Stimulated activated CD8-positive, alpha-beta memory T cell treated with anti-CD3 and anti-CD28 coated beads, Interleukin-7, amount 100 ng/mL, for 4 hours (primary cell): ENCODE results near the gene VASP.

Experiments used
- DNase-seq, 2 donors: peaks; one replicate each; pipeline ENCODE4 v3.0.0-alpha.2; 2020; ENCODE audit warnings: low read depth in 2 of 2

Gene VASP

DNA sequence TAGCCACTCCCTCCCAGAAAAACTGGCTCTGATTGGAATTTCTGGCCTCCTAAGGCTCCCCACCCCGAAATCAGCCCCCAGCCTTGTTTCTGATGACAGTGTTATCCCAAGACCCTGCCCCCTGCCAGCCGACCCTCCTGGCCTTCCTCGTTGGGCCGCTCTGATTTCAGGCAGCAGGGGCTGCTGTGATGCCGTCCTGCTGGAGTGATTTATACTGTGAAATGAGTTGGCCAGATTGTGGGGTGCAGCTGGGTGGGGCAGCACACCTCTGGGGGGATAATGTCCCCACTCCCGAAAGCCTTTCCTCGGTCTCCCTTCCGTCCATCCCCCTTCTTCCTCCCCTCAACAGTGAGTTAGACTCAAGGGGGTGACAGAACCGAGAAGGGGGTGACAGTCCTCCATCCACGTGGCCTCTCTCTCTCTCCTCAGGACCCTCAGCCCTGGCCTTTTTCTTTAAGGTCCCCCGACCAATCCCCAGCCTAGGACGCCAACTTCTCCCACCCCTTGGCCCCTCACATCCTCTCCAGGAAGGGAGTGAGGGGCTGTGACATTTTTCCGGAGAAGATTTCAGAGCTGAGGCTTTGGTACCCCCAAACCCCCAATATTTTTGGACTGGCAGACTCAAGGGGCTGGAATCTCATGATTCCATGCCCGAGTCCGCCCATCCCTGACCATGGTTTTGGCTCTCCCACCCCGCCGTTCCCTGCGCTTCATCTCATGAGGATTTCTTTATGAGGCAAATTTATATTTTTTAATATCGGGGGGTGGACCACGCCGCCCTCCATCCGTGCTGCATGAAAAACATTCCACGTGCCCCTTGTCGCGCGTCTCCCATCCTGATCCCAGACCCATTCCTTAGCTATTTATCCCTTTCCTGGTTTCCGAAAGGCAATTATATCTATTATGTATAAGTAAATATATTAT lies 33.3 kb upstream of the VASP start:
- no peak for DNase-seq

DNA sequence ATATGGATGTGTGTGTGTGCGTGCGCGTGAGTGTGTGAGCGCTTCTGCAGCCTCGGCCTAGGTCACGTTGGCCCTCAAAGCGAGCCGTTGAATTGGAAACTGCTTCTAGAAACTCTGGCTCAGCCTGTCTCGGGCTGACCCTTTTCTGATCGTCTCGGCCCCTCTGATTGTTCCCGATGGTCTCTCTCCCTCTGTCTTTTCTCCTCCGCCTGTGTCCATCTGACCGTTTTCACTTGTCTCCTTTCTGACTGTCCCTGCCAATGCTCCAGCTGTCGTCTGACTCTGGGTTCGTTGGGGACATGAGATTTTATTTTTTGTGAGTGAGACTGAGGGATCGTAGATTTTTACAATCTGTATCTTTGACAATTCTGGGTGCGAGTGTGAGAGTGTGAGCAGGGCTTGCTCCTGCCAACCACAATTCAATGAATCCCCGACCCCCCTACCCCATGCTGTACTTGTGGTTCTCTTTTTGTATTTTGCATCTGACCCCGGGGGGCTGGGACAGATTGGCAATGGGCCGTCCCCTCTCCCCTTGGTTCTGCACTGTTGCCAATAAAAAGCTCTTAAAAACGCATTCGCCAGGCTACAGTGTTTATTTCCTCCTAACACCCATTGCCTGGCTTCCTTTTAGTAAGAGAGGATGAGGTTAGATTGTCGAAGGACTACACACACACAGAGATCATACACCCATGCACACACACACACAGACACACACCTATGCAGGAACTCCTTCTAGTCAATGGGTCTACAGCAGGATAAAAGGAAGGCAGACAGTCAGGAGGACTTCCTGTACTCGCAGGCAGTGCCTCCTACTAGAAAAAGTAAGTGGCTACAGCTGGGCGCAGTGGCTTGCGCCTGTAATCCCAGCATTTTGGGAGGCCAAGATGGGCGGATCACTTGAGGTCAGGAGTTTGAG lies 32.4 kb upstream of the VASP start:
- DNase-seq: no peak

DNA sequence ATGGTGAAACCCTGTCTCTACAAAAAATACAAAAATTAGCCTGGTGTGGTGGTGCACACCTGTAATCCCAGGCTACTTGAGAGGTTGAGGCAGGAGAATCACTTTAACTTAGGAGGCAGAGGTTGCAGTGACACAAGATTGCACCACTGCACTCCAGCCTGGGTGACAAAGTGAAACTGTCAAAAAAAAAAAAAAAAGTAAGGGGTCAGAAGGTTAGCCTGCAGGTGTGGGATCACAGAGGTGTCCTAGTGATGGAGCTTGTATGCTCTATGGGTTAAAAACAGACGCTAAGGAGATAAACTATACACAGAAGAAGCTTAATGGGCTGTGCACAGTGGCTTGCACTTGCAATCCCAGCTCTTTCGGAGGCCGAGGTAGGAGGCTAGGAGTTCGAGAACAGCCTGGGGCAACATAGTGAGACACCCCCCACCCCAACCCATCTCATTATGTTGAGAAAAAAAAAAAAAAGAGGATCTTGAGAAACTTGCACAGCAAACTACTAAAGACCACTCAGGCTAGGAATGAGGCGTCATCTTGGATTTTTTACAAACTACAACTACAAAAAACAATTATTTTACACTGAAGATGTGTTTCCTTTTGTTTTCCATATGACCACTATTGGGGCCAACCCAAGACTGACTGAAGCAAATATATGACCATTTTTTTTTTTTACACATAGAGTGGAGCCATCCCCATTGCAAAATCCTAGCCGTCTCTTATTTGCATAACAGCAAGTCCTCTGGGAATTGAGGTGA lies 31.6 kb upstream of the VASP start:
- DNase-seq: no peak

DNA sequence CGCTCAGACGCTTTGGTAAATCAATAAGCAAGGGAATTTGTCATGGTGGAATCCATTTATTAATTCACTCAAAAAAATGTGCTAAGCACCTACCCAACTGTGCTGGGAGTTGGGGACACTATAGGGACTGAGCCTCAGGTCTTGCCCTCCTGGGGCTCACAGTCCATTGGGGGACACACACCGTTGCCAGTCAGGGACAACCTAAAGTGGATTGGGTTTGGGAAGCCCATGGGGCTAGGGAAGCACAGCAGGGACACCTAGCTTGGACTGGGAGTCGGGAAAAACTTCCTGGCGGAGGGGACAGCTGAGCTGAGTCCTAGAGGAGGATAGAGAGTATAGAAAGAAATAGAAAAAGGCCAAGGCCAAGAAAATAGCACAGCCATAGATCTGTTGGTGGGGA lies 31.0 kb upstream of the VASP start:
- no peak for DNase-seq

DNA sequence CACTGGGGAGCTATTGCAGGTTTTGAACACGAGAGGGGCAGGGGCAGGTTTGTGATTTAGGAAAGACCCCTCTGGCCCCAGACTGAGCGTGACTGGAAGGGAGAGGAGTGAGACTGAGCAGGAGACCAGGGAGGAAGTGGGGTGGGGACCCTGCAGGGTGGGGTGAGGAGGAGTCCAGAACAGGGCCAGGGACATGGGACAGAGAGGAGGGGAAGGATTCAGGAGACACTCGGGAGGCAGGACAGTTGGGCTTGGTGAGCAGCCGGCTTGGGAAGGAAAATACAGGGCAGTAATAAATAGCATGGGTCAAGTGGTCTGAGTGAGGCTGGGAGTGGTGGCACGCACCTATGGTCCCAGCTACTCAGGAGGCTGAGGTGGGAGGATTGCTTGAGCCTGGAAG lies 30.1 kb upstream of the VASP start:
- no peak for DNase-seq

DNA sequence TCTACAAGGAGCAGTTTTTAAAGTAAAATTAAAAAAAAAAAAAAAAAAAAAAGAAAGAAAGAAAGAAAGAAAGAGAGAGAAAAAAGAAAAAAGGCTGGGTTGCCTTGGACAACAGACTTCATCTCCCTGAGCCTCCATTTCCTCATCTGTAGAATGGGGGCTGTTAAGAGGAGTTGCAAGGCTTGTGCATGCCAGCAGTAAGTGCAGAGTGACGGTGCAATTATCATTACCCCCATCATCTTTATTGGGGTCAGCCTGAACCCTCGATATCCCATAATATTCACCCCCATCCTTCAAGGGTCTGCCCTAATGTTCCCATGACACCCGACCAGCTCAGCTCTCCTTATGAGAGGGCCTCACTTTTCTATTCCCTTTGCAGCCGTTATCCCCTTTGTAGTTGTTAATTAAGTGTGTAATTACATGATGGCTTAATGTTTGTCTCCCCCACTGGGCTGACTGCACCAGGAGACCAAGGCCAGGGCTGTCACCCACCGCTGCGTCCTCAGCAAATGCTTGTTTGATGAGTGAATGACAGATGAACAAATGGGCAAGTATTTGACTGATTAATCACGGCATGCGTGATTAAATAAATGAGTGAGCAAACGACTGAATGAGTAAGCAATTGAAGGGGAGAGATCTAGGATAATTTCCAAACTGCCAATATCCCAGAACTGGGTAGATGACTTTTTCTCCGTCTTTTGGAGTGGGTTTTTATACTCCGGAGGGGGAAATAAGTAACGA lies 29.4 kb upstream of the VASP start:
- DNase-seq: no peak

DNA sequence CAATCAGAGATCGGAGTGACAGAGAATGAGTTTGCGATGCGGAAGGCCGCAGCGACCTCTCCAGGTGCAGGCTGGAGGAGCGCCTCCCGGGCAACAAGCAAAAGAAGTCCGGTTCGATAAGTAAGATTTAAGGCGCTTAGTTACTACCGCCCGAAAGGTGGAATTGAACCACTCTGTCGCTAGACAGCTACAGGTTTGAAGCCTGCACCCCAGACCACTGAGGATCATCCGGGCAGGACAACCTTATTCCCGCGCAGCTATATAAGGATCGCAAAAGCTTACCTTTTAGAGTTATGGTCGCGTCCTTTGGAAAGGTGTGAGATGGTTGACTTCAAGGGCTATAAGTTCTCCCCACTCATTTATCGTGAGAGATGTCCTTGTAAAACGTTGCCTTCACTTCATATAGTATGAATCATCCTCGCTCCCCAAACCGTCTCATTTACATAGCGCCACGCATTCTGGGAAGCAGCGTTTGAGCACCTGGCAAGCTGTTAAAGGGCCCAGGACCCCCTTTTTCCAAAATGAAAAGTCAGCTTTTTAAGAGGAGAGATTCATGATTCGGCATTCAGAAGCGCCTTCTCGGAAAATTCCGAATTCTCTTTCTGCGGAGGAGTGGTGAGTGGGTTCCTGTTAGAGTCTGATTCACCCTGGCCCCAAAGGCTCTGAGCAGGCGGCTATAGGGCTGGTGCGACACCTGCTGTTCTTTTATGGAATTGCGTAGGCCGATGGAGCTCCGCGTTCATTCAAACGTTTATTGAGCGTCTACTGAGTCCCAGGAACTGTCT lies 28.6 kb upstream of the VASP start:
- DNase-seq: peak; percentile 82 to 90

DNA sequence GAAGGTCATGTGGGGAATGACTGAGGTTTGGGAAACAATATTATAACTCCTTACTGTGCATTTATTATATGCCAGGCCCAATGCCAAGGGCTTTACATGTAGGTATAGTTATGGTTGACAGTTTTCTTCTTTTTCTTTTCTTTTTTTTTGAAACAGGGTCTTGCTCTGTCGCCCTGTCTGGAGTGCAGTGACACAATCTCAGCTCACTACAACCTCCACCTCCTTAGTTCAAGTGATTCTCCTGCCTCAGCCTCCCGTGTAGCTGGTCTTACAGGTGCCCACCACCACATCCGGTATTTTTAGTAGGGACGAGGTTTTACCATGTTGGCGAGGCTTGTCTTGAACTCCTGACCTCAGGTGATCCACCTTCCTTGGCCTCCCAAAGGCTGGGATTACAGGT lies 24.2 kb upstream of the VASP start:
- no peak for DNase-seq

DNA sequence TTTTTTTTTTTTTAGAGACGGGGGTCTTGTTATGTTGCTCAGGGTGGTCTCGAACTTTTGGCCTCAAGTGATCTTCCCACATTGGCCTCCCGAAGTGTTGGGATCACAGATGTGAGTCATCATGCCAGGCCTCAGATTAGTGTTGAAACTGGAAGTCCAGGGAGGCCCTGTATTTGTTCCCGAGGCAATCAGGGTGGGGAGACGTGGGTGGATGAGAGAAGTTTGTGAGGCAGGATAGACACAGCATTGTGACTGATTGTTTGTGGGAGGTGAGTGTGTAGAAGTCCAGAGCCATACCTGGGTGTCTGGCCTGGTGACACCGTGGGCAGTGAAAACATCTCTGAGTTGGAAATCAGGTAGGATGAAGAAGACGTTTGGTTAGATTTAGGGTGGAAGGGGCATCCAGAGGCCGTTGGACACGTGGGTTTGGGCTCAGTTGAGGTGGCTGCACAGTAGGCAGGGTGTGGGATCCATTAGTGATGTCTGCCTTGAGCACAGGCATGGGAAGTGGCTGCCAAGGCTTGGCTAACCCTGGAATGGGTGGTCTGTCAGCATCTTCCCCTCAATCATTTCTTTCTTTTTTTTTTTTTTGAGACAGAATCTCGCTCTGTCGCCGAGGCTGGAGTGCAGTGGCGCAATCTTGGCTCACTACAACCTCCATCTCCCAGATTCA lies 22.9 kb upstream of the VASP start:
- DNase-seq: no peak

DNA sequence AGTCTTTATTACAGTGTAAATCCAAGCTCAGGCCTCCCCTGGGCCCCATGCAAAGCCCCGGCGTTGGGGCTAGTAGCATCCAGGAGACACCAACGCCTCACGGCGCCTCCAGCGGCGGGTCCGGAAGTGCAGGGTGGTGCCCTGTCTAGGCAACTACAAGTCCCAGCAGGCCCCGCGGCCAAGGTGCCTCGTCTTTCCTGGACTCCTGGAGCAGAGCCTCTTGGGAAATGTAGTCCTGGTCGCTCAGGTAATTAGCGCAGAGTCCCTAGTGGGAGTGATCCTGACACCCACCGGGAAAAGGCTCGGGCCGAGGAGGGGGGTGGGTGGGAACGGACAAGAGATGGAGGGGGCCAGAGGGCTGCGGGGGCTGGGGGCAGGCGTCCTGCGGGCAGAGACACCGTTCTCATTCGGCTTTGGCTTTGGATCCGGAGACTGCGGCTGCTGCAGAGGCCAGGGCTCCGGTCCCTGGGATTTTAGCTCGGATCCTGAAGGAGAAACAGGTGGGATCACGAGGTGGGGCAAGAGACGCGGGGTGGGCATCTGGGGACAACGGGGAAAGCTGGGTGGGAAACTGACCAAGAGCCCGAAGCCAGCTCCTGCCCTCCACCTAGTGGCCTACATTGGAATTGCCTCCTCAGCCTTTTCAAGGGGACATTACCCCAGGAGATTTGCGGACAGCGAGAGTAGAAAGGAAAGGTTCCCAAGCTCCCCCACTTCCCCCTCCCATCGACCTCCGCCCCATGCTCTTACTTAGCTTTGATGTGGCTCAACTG lies 21.8 kb upstream of the VASP start:
- peak; percentile 94 to 96 for DNase-seq

DNA sequence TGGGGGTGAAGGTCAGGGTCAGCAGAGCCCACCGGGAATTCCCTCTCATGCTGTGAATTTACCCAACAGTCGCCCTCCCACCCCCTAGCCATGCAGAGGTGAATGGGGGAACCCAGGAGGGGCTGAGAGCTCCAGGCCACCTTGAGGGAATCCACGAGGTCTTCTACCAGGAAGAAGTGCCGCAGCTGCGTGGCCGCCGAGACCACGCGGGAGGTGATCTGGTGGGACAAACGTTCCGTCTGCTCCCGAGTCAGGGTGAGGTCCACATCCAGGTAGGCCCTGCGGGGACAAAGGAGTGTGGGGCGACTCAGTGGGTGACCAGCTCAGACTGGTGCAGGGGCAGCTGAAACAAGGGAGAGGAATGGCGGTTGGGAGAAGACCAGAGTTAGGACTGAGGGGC lies 18.6 kb upstream of the VASP start:
- no peak for DNase-seq

DNA sequence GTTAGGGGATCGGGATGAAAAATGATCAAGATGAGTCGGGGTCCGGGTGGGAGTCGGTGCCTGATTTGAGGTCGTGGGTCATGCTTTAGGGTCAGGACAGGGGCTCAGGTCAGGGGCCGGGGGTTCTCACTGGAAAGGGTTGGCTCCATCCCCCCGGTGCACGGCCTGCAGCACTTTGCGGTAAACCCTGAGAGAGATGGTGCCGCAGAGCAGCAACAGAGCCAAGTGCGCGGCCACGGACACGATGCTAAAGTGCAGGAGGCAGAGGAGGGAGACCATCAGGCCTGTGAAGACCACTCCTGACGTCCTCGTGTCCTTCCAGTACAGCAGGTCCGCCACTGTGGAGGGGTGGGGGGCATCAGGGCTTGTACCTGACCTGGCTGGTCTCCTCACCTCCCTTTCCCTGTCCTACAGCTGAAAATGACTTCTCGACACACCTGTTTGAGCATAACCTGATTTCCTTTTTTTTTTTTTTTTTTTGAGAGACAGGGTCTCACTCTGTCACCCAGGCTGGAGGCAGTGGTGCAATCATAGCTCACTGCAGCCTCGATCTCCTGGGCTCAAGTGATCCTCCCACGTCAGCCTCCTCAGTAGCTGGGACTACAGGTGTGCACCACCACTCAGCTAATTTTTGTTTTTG lies 17.9 kb upstream of the VASP start:
- DNase-seq: no peak

DNA sequence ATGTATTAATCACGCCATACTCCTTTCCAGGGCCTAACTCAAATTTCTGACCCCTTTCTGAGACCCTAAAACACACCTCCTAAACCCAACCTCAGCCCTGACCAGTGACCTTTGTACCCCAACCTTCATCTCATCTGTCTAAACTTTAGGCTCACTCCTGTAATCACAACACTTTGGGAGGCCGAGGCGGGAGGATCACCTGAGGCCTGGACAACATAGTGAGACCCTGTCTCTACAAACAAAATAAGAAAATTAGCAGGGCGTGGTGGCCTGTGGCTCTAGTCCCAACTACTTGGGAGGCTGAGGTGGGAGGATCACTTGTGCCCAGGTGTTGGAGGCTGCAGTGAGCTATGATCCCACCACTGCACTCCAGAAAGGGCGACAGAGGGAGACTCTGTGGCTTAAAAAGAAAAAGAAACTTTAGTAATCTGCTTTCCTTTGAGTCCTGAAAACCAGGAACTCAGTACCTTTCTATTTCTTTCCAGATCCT lies 15.1 kb upstream of the VASP start:
- no peak for DNase-seq

DNA sequence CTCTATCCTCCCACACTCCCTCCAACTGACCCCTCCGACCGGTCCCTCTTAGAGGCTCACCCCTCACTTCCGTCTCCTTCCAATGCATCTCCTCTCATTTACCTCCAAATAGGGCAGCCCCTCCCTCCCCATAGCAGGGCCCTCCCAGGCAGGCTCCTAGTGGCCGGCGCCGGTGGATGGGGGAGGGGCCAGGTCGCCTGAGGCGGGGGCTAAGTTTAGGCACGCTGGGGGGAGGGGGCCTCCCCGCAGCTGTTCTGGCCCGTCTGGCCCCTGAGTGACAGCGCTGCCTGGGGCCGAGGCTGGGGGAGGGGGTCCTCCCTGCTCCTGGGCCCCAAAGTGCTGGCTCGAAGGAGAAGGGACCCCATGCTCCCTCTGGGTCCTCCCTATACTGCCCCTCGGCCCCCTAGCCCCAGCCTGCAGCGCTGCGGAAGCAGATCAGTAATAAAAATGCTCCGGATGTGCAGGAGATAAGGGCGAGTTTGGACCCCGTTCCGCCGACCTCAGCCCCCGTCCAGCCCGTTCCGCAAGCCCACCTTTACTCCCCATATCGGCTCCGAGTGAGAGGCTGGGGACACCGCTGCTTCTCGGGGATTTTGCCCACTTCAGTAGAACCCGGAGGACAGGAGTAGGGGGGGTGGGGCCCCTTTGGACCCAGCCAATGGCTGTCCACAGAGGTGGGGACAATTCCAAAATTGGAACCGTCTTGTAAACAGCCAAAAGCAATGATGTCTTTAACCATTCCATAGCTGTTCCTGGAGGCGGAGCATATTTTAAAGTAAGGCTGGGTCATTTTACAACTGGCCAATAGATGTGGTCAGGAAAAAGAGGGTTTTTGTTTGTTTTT lies 14.4 kb upstream of the VASP start:
- DNase-seq: no peak

DNA sequence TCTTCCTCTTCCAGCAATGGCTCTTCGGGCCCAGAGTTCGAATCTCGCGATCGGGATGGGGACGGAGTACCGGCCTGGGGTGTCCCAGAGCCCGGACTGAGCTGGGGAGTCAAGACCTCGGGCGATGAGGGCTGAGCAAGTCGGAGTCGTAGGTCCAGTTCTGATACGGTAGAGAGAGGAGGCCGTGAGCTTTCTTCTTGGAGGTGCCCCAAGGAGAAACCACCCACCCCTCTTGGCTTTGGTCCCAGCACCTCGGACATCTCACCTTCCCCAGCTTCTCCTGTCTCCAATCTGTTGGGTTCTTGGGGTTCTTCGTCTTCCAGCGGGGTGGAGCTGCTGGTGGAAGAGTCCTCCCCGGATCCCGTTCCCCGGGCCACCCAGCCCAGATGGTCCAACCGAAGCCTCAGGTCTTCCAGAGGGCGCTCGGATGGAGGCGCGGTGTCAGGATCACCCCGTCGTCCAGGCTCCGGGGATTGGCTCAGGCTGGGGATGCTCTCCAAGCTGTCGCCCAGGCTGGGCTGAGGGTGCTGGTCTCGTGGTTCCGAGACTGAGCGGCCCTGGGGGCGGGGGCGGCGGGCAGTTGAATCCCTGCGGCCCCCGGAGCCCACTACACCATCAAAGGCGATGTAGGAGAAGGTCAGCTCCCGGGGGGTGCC lies 12.9 kb upstream of the VASP start:
- no peak for DNase-seq

DNA sequence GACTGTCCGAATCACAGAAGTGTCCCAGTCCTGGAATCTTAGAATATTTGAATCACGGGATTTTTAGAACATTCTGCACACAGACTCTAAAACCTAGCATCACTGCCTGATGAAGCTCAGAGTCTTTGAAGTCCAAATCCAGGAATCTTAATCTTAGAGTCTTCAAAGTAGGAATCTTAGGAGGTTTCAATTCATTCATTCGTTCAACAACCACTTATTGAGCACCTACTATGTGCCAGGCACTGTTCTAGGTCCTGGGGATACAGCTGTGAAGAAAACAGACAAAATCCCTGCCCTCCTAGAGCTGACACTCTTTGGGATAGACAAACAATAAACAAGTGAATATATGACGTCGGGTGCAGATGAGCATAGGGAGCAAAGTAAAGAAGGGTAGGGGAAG lies 12.1 kb upstream of the VASP start:
- no peak for DNase-seq

DNA sequence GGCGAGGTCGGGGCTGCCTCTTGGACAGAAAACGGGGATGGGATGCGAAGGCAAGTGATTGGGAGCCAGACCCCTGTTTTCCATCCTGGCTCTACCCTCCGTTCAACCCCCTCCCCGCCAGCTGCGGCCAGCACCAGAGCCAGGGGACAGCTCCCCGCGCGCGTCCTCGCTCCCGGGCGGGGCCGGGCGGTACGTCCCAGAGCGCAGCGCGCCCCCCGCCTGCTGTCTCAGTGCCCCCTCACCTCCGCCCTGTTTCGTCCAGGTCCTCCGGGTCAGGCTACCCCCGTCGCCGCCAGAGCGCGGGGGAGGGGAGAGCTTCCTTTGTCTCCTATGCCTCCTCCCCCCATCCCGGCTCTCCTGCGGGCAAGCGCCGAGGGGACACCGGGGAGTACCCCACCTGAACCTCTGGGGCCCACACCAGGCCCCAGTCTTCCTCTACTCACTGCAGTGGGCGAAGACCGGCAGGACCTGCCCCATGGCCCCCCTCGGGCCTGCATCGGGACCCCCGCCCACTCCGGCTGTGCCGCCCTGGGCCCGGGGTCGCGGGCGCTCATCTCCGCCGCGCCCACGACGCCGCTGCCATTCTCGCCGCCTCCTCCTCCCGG lies 10.8 kb upstream of the VASP start:
- no peak for DNase-seq
